ENCODE results near the gene DIAPH3.

DIAPH3 gene

GRCh38 chr13:60155978-60156377 is 7.8 kb downstream of the DIAPH3 start:
- peak in 1 of 2 experiments; percentile 18 for DNase-seq

- no peak for DNase-seq
These were observed 10.8 kb downstream of the DIAPH3 start for GRCh38 chr13:60152904-60153303.

- no peak for DNase-seq
These were observed 11.6 kb downstream of the DIAPH3 start for GRCh38 chr13:60152114-60152513.

- DNase-seq: no peak
These were observed 13.2 kb downstream of the DIAPH3 start for GRCh38 chr13:60150538-60150937.

- no peak for DNase-seq
These were observed 14.8 kb downstream of the DIAPH3 start for GRCh38 chr13:60148918-60149317.

- DNase-seq: no peak
These were observed 16.4 kb downstream of the DIAPH3 start for GRCh38 chr13:60147361-60147760.

- no peak for DNase-seq
These were observed 17.3 kb downstream of the DIAPH3 start for GRCh38 chr13:60146471-60146870.

- DNase-seq: no peak
These were observed 20.0 kb downstream of the DIAPH3 start for GRCh38 chr13:60143775-60144174.

- DNase-seq: no peak
These were observed 24.5 kb downstream of the DIAPH3 start for GRCh38 chr13:60139272-60139671.

- DNase-seq: no peak
These were observed 25.1 kb downstream of the DIAPH3 start for GRCh38 chr13:60138674-60139073.

GRCh38 chr13:60137911-60138560 is 25.7 kb downstream of the DIAPH3 start:
- no peak for DNase-seq

- DNase-seq: no peak
These were observed 28.4 kb downstream of the DIAPH3 start for GRCh38 chr13:60135344-60135743.

GRCh38 chr13:60134376-60134775 is 29.4 kb downstream of the DIAPH3 start:
- DNase-seq: peak; percentile 6 to 46

- DNase-seq: no peak
These were observed 42.4 kb downstream of the DIAPH3 start for GRCh38 chr13:60121337-60121687.

GRCh38 chr13:60120617-60121336 is 43.0 kb downstream of the DIAPH3 start:
- no peak for DNase-seq

- no peak for DNase-seq
These were observed 44.9 kb downstream of the DIAPH3 start for GRCh38 chr13:60118696-60119400.

GRCh38 chr13:60114499-60115028 is 49.2 kb downstream of the DIAPH3 start:
- no peak for DNase-seq

GRCh38 chr13:60112771-60113170 is 51.0 kb downstream of the DIAPH3 start:
- DNase-seq: no peak

GRCh38 chr13:60111691-60112090 is 52.0 kb downstream of the DIAPH3 start:
- no peak for DNase-seq

GRCh38 chr13:60109285-60109684 is 54.4 kb downstream of the DIAPH3 start:
- no peak for DNase-seq

GRCh38 chr13:60108589-60108988 is 55.1 kb downstream of the DIAPH3 start:
- DNase-seq: no peak

GRCh38 chr13:60099631-60100420 is 63.9 kb downstream of the DIAPH3 start:
- no peak for DNase-seq

- DNase-seq: no peak
These were observed 68.4 kb downstream of the DIAPH3 start for GRCh38 chr13:60095300-60095699.
